CD8-positive, alpha-beta memory T cell (primary cell): ENCODE measurements around the gene CDKN2C. TPM values are rescaled to one million over a fixed set of nuclear protein-coding genes. Genes with fewer than 3 reads are reported as not detected.

Source experiments
- CTCF ChIA-PET: fragments of 350-600 bp; sonication (Branson Sonifier 250); formaldehyde crosslinking; loops from one replicate; lab custom pipeline; 2021; ENCODE audit warnings: antibody characterized with exemption; lab: Charles Lee
- POLR2A ChIA-PET: fragments of 350-600 bp; sonication (Branson Sonifier 250); formaldehyde crosslinking; loops from one replicate; lab custom pipeline; 2021; ENCODE audit warnings: antibody characterized with exemption; lab: Charles Lee
- DNase-seq, 5 donors: peaks; one replicate each; pipeline versions ENCODE4 v3.0.0 to v3.0.0-alpha.2; 2020 to 2022; ENCODE audit warnings: mixed read lengths in 1 of 5
- H3K27ac ChIP-seq: one replicate; pipeline ENCODE4 v1.7.0; 2013; ENCODE audit warnings: low read depth, mild to moderate bottlenecking, low read length, moderate library complexity
- H3K27me3 ChIP-seq: 2 replicates; pipeline ENCODE4 v1.7.0; 2013; ENCODE audit warnings: low read length, mild to moderate bottlenecking; ENCODE audit not compliant: insufficient read depth, poor library complexity, severe bottlenecking
- H3K36me3 ChIP-seq: 2 replicates; pipeline ENCODE4 v1.7.0; 2013; ENCODE audit warnings: mild to moderate bottlenecking, low read length, moderate library complexity; ENCODE audit not compliant: insufficient read depth
- H3K4me1 ChIP-seq: 2 replicates; pipeline ENCODE4 v1.7.0; 2013; ENCODE audit warnings: mild to moderate bottlenecking, low read length, moderate library complexity; ENCODE audit not compliant: insufficient read depth
- H3K4me3 ChIP-seq: 2 replicates; pipeline ENCODE4 v1.7.0; 2013; ENCODE audit warnings: mild to moderate bottlenecking, low read length
- H3K9me3 ChIP-seq: 2 replicates; pipeline ENCODE4 v1.7.0; 2013; ENCODE audit warnings: mild to moderate bottlenecking, low read length
- H3K27ac Mint-ChIP-seq, 8 donors: one replicate each; pipeline ENCODE4 v1.8.0; 2020 to 2021; ENCODE audit warnings: mixed read lengths in 8 of 8, mild to moderate bottlenecking in 6 of 8, inconsistent platforms in 3 of 8, moderate library complexity in 3 of 8
- H3K27me3 Mint-ChIP-seq, 2 donors: one replicate each; pipeline ENCODE4 v1.8.0; 2020 to 2021; ENCODE audit warnings: mixed read lengths in 2 of 2, mild to moderate bottlenecking in 1 of 2, moderate library complexity in 1 of 2
- H3K36me3 Mint-ChIP-seq, 3 donors: one replicate each; pipeline ENCODE4 v1.8.0; 2020 to 2021; ENCODE audit warnings: mixed read lengths in 3 of 3, inconsistent platforms in 1 of 3, mild to moderate bottlenecking in 1 of 3
- H3K4me1 Mint-ChIP-seq, 3 donors: one replicate each; pipeline ENCODE4 v1.8.0; 2020 to 2021; ENCODE audit warnings: mixed read lengths in 3 of 3, inconsistent platforms in 1 of 3, mild to moderate bottlenecking in 1 of 3
- H3K4me3 Mint-ChIP-seq, 7 donors: one replicate each; pipeline ENCODE4 v1.8.0; 2020 to 2021; ENCODE audit warnings: mixed read lengths in 7 of 7, mild to moderate bottlenecking in 6 of 7, moderate library complexity in 4 of 7, inconsistent platforms in 2 of 7
- H3K9me3 Mint-ChIP-seq, 5 donors: one replicate each; pipeline ENCODE4 v1.8.0; 2020 to 2022; ENCODE audit warnings: mixed read lengths in 5 of 5, mild to moderate bottlenecking in 3 of 5, moderate library complexity in 2 of 5, inconsistent platforms in 1 of 5
- polyA plus RNA-seq: library from polyadenylated mRNA; unstranded; fragments of 300-500 nt; fragmentation: Illumina TruSeq; gene quantifications from one replicate; pipeline ENCODE4 v1.2.3, GENCODE V29; 2021
- total RNA-seq, 2 experiments: library from RNA; stranded (reverse); gene quantifications; one replicate each; pipeline ENCODE4 v1.2.3, GENCODE V29; 2021

CDKN2C gene
- total and polyA plus RNA-seq, 3 experiments from 2014 or later, result 6.5 to 9.9 (median 6.6) TPM

- peak overlapping the region; percentile 51 for H3K27ac ChIP-seq
- Mint-ChIP-seq H3K36me3 (peaks cover 0 to 16% (median 0%) of the 10 kb centered on the region in 3 donors), H3K27ac (no peak overlapping the region), H3K9me3 (no peaks in the 10 kb centered on the region), H3K4me1 (peaks cover 29 to 36% (median 34%) of the 10 kb centered on the region in 3 donors), H3K27me3 (peaks cover 0 to 10% of the 10 kb centered on the region in 2 donors), H3K4me3 (no peak overlapping the region)
- H3K36me3 ChIP-seq, result no peaks in the 10 kb centered on the region
- ChIA-PET CTCF (no interaction called here), POLR2A (interaction anchor here (0.9 to 1.0 kb wide), 2 partner anchors 13 to 14 kb away, joined by 3 to 4 read pairs; partner anchors contain the start of gene FAF1)
- H3K4me1 ChIP-seq, result peaks cover 23% of the 10 kb centered on the region
- H3K4me3 ChIP-seq, result no peak overlapping the region
- no peaks in the 10 kb centered on the region for H3K27me3 ChIP-seq
- no peak for DNase-seq
- H3K9me3 ChIP-seq, result no peaks in the 10 kb centered on the region
These were observed 2.7 kb downstream of the CDKN2C start for GRCh38 chr1:50972766-50973165.

- DNase-seq, result no peak
- no peaks in the 10 kb centered on the region for H3K27me3 ChIP-seq
- H3K36me3 ChIP-seq, result no peaks in the 10 kb centered on the region
- Mint-ChIP-seq H3K27me3 (peaks cover 0 to 10% of the 10 kb centered on the region in 2 donors), H3K9me3 (no peaks in the 10 kb centered on the region), H3K27ac (no peak overlapping the region), H3K4me3 (peak overlapping the region in 1 of 7 donors; percentile 53), H3K36me3 (peaks cover 0 to 13% (median 0%) of the 10 kb centered on the region in 3 donors), H3K4me1 (peaks cover 28 to 34% (median 32%) of the 10 kb centered on the region in 3 donors)
- H3K27ac ChIP-seq, result no peak overlapping the region
- ChIA-PET POLR2A (interaction anchor here (0.9 to 1.0 kb wide), 2 partner anchors 13 kb away, joined by 3 to 4 read pairs; partner anchors contain the start of gene FAF1), CTCF (no interaction called here)
- H3K9me3 ChIP-seq, result no peaks in the 10 kb centered on the region
- H3K4me1 ChIP-seq, result peaks cover 21% of the 10 kb centered on the region
- H3K4me3 ChIP-seq, result no peak overlapping the region
These were observed 3.2 kb downstream of the CDKN2C start for GRCh38 chr1:50973255-50973654.

GRCh38 chr1:50973875-50974617, 4.0 kb downstream of the CDKN2C start:
- CTCF ChIA-PET, result interaction anchor here (0.9 kb wide), 1 partner anchor 101 kb away, joined by 3 read pairs; no protein-coding TSS in a partner anchor
- H3K27me3 Mint-ChIP-seq, result peaks cover 0 to 15% of the 10 kb centered on the region in 2 donors
- H3K27me3 ChIP-seq, result no peaks in the 10 kb centered on the region

GRCh38 chr1:50974618-50974935, 4.5 kb downstream of the CDKN2C start:
- peaks cover 0 to 12% (median 0%) of the 10 kb centered on the region in 3 donors for H3K36me3 Mint-ChIP-seq
- POLR2A ChIA-PET, result no interaction called here

More at GRCh38 chr1:50973875-50974617, 4.0 kb downstream of the CDKN2C start:
- H3K36me3 Mint-ChIP-seq, result peaks cover 0 to 12% (median 0%) of the 10 kb centered on the region in 3 donors
- H3K36me3 ChIP-seq, result no peaks in the 10 kb centered on the region
- H3K4me3 ChIP-seq, result no peak overlapping the region
- H3K27ac ChIP-seq, result no peak overlapping the region
- peaks cover 23% of the 10 kb centered on the region for H3K4me1 ChIP-seq
- peak overlapping the region in 2 of 8 donors; percentile 5 to 47 for H3K27ac Mint-ChIP-seq
- peak overlapping the region in 1 of 7 donors; percentile 53 for H3K4me3 Mint-ChIP-seq
- no peaks in the 10 kb centered on the region for H3K9me3 ChIP-seq
- DNase-seq, result no peak
- POLR2A ChIA-PET, result no interaction called here
- no peaks in the 10 kb centered on the region for H3K9me3 Mint-ChIP-seq
- peaks cover 36 to 42% (median 40%) of the 10 kb centered on the region in 3 donors for H3K4me1 Mint-ChIP-seq

GRCh38 chr1:50975436-50975835, 5.4 kb downstream of the CDKN2C start:
- POLR2A ChIA-PET, result no interaction called here

More at GRCh38 chr1:50974618-50974935, 4.5 kb downstream of the CDKN2C start:
- H3K36me3 ChIP-seq, result no peaks in the 10 kb centered on the region
- no peaks in the 10 kb centered on the region for H3K27me3 ChIP-seq
- Mint-ChIP-seq H3K27ac (peak overlapping the region in 2 of 8 donors; percentile 5 to 47), H3K9me3 (no peaks in the 10 kb centered on the region), H3K4me1 (peaks cover 38 to 46% (median 43%) of the 10 kb centered on the region in 3 donors), H3K4me3 (peak overlapping the region in 1 of 7 donors; percentile 38), H3K27me3 (peaks cover 0 to 16% of the 10 kb centered on the region in 2 donors)
- no peak overlapping the region for H3K27ac ChIP-seq
- no peak overlapping the region for H3K4me3 ChIP-seq
- H3K9me3 ChIP-seq, result no peaks in the 10 kb centered on the region
- no peak for DNase-seq
- CTCF ChIA-PET, result interaction anchor here (0.9 kb wide), 1 partner anchor 101 kb away, joined by 3 read pairs; no protein-coding TSS in a partner anchor
- peaks cover 23% of the 10 kb centered on the region for H3K4me1 ChIP-seq

GRCh38 chr1:50976111-50976889, 6.3 kb downstream of the CDKN2C start:
- peak overlapping the region; percentile 73 for H3K27ac ChIP-seq
- peaks cover 14% of the 10 kb centered on the region for H3K4me1 ChIP-seq
- Mint-ChIP-seq H3K27me3 (peaks cover 0 to 19% of the 10 kb centered on the region in 2 donors), H3K9me3 (no peaks in the 10 kb centered on the region), H3K4me3 (peak overlapping the region; percentile 74 to 95 (median 87)), H3K4me1 (peaks cover 25 to 33% (median 29%) of the 10 kb centered on the region in 3 donors), H3K36me3 (peaks cover 0 to 8% (median 0%) of the 10 kb centered on the region in 3 donors), H3K27ac (peak overlapping the region; percentile 10 to 91 (median 65))
- H3K36me3 ChIP-seq, result no peaks in the 10 kb centered on the region
- H3K9me3 ChIP-seq, result no peaks in the 10 kb centered on the region
- no peaks in the 10 kb centered on the region for H3K27me3 ChIP-seq
- ChIA-PET CTCF (interaction anchor here (1.7 to 3.1 kb wide), 2 partner anchors 7 to 47 kb away, joined by 4 to 21 read pairs; partner anchors contain the start of gene CDKN2C), POLR2A (interaction anchor here (1.4 to 3.8 kb wide), 2 partner anchors 7 to 16 kb away, joined by 5 to 24 read pairs; partner anchors contain the start of genes CDKN2C and FAF1)
- DNase-seq, result peak in 1 of 5 donors; percentile 51
- H3K4me3 ChIP-seq, result peak overlapping the region; percentile 82

More at GRCh38 chr1:50975436-50975835, 5.4 kb downstream of the CDKN2C start:
- H3K9me3 Mint-ChIP-seq, result no peaks in the 10 kb centered on the region
- H3K4me3 ChIP-seq, result no peak overlapping the region
- no peak overlapping the region for H3K4me3 Mint-ChIP-seq
- peaks cover 0 to 19% of the 10 kb centered on the region in 2 donors for H3K27me3 Mint-ChIP-seq
- H3K9me3 ChIP-seq, result no peaks in the 10 kb centered on the region
- peaks cover 33 to 42% (median 37%) of the 10 kb centered on the region in 3 donors for H3K4me1 Mint-ChIP-seq
- H3K27ac Mint-ChIP-seq, result no peak overlapping the region
- peaks cover 22% of the 10 kb centered on the region for H3K4me1 ChIP-seq
- no peaks in the 10 kb centered on the region for H3K36me3 ChIP-seq
- no peaks in the 10 kb centered on the region for H3K27me3 ChIP-seq
- H3K36me3 Mint-ChIP-seq, result peaks cover 0 to 8% (median 0%) of the 10 kb centered on the region in 3 donors
- CTCF ChIA-PET, result no interaction called here
- no peak overlapping the region for H3K27ac ChIP-seq
- DNase-seq, result no peak

GRCh38 chr1:50976890-50977574, 7.0 kb downstream of the CDKN2C start:
- Histone ChIP-seq H3K36me3 (no peaks in the 10 kb centered on the region), H3K27me3 (no peaks in the 10 kb centered on the region), H3K27ac (peak overlapping the region; percentile 73), H3K4me3 (peak overlapping the region; percentile 82), H3K4me1 (peaks cover 14% of the 10 kb centered on the region), H3K9me3 (no peaks in the 10 kb centered on the region)
- ChIA-PET POLR2A (interaction anchor here (1.4 to 3.8 kb wide), 2 partner anchors 8 to 17 kb away, joined by 5 to 24 read pairs; partner anchors contain the start of genes CDKN2C and FAF1), CTCF (interaction anchor here (1.7 to 3.1 kb wide), 2 partner anchors 8 to 47 kb away, joined by 4 to 21 read pairs; partner anchors contain the start of gene CDKN2C)
- peaks cover 24 to 29% (median 29%) of the 10 kb centered on the region in 3 donors for H3K4me1 Mint-ChIP-seq
- H3K4me3 Mint-ChIP-seq, result peak overlapping the region; percentile 74 to 95 (median 87)
- H3K36me3 Mint-ChIP-seq, result peaks cover 0 to 8% (median 0%) of the 10 kb centered on the region in 3 donors
- peaks cover 1 to 19% of the 10 kb centered on the region in 2 donors for H3K27me3 Mint-ChIP-seq
- H3K9me3 Mint-ChIP-seq, result no peaks in the 10 kb centered on the region
- peak overlapping the region in 7 of 8 donors; percentile 10 to 91 (median 67) for H3K27ac Mint-ChIP-seq
- peak in 3 of 5 donors; percentile 15 to 25 (median 17) for DNase-seq
